ENCODE measurements around the gene NTM.

- no peak for TF ChIP-seq CTCF (IDR thresholded peaks at IDR 0.05)
- no peak for TF ChIP-seq ZFX (IDR thresholded peaks at IDR 0.05; ENCODE audit: borderline replicate concordance)
Observed at GRCh38 chr11:132205006-132205405, 834.6 kb downstream of the NTM start.
